Neural cell (in vitro differentiated cells): ENCODE data around the gene C7.

Experiments used
- CTCF ChIP-seq: fragments of 450-650 bp; IDR thresholded peaks from 2 replicates; pipeline ENCODE4 v1.5.1; 2014; ENCODE audit warnings: antibody characterized with exemption, mild to moderate bottlenecking, moderate library complexity; ENCODE audit not compliant: poor library complexity, severe bottlenecking
- REST ChIP-seq: IDR thresholded peaks from 2 replicates; pipeline ENCODE4 v1.6.1; 2012; ENCODE audit warnings: borderline replicate concordance

DNA sequence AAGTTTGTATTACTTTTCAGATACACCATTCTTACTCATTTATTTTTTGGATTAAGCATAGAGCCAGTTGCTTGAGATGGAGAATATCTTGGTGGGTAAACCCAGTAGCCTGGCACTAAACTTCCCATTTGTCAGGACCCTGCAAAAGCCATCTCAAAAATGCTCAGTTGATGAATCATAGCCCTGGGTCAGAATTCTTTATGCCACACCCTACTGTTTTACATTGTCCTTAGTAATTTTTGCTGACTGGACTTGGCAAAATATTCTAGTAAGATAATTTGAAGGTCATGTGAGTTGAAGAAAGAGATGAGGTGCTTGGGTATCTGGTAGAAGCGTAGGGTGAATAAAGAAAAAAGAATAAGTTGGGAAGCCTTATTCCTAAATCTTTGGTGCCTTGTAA is 50.7 kb downstream of the C7 start:
- no peak for TF ChIP-seq REST
- TF ChIP-seq CTCF: no peak
